HG02870 (cell line): ENCODE data around the gene WAS.
"Not testable (repeated sequence)": the region's sequence is repeated elsewhere in the genome, so short reads cannot be mapped to it uniquely, and the experiment has no call there.

ENCODE experiments used
- ATAC-seq: cut with Tn5 transposase; IDR thresholded peaks from one replicate; pipeline ENCODE4 v1.9.1; 2021; ENCODE audit warnings: mild to moderate bottlenecking, moderate library complexity; ENCODE audit not compliant: unreplicated experiment

WAS gene

GRCh38 chrX:48683411-48683982 lies at the start of gene WAS:
Gene WAS (plus strand): TSS chrX:48683799. CDS start chrX:48683854, 55 bp downstream.
- peak; percentile 77 for ATAC-seq

GRCh38 chrX:48636301-48636700 lies 47.3 kb upstream of the WAS start:
- ATAC-seq: no peak

GRCh38 chrX:48636776-48637175 lies 46.8 kb upstream of the WAS start:
- no peak for ATAC-seq

- no peak for ATAC-seq
Measured at GRCh38 chrX:48645669-48646068, 37.9 kb upstream of the WAS start.

- no peak for ATAC-seq
Measured at GRCh38 chrX:48648336-48648751, 35.3 kb upstream of the WAS start.

GRCh38 chrX:48649102-48649501 lies 34.5 kb upstream of the WAS start:
- no peak for ATAC-seq

GRCh38 chrX:48652055-48652579 lies 31.5 kb upstream of the WAS start:
- ATAC-seq: not testable (repeated sequence)

GRCh38 chrX:48654746-48655145 lies 28.9 kb upstream of the WAS start:
- not testable (repeated sequence) for ATAC-seq

- ATAC-seq: not testable (repeated sequence)
Measured at GRCh38 chrX:48659686-48660085, 23.9 kb upstream of the WAS start.

GRCh38 chrX:48663241-48663640 lies 20.4 kb upstream of the WAS start:
- ATAC-seq: no peak

- ATAC-seq: no peak
Measured at GRCh38 chrX:48664156-48664555, 19.4 kb upstream of the WAS start.

GRCh38 chrX:48665991-48666390 lies 17.6 kb upstream of the WAS start:
- no peak for ATAC-seq

GRCh38 chrX:48666649-48667048 lies 16.9 kb upstream of the WAS start:
- ATAC-seq: no peak

- no peak for ATAC-seq
Measured at GRCh38 chrX:48667509-48667908, 16.1 kb upstream of the WAS start.

- not testable (repeated sequence) for ATAC-seq
Measured at GRCh38 chrX:48668187-48668586, 15.4 kb upstream of the WAS start.

GRCh38 chrX:48676106-48676892 lies 7.3 kb upstream of the WAS start:
- peak; percentile 86 for ATAC-seq

GRCh38 chrX:48676893-48677270 lies 6.7 kb upstream of the WAS start:
- ATAC-seq: peak; percentile 16

- no peak for ATAC-seq
Measured at GRCh38 chrX:48677516-48677915, 6.1 kb upstream of the WAS start.

GRCh38 chrX:48680467-48680866 lies 3.1 kb upstream of the WAS start:
- ATAC-seq: not testable (repeated sequence)

GRCh38 chrX:48680925-48681324 lies 2.7 kb upstream of the WAS start:
- not testable (repeated sequence) for ATAC-seq

GRCh38 chrX:48681539-48682183 lies 1.9 kb upstream of the WAS start:
- no peak for ATAC-seq

- ATAC-seq: not testable (repeated sequence)
Measured at GRCh38 chrX:48682795-48683194, 804 bp upstream of the WAS start.
